ENCODE measurements around the gene COX14. TPM values are rescaled to one million over a fixed set of nuclear protein-coding genes. Genes with fewer than 3 reads are reported as not detected.

COX14 gene
- polyA plus RNA-seq, 1 donor (not counting 4 experiments of a cell fraction or from before 2014, with no cell fraction given), result 96.6 TPM

GRCh38 chr12:50065726-50066310 lies 46.2 kb upstream of the COX14 start:
- H3K4me2 ChIP-seq (ENCODE audit: control insufficient read depth, extremely low read depth, insufficient read depth, low read depth, low read length), result no peak overlapping the region
- H3K27ac ChIP-seq (ENCODE audit: control insufficient read depth, insufficient read depth, low read length), result no peak overlapping the region
- no peaks in the 10 kb centered on the region for H3K9me3 ChIP-seq (ENCODE audit: control insufficient read depth, low read depth, low read length)
- TF ChIP-seq EZH2 (IDR thresholded peaks at IDR 0.05; ENCODE audit: low read length) (no peak), CTCF (optimal IDR thresholded peaks at IDR 0.05 in 1 of 3, IDR thresholded peaks at IDR 0.05 in 1 of 3, conservative IDR thresholded peaks at IDR 0.05 in 1 of 3; ENCODE audit: extremely low read depth in 1 of 3, insufficient read depth in 2 of 3, low read length in 3 of 3) (no peak)
- H3K4me3 ChIP-seq (ENCODE audit: control insufficient read depth in 2 of 3, extremely low read depth in 1 of 3, insufficient read depth in 2 of 3, low read depth in 1 of 3, low read length in 3 of 3), result no peak overlapping the region
- FAIRE-seq (no peak), DNase-seq (ENCODE audit: low read depth, low spot score) (no peak)
- H2AFZ ChIP-seq (ENCODE audit: control insufficient read depth, low read length), result no peak overlapping the region
- H4K20me1 ChIP-seq (ENCODE audit: control insufficient read depth, extremely low read depth, insufficient read depth, low read length), result no peaks in the 10 kb centered on the region
- peaks cover 0 to 1% of the 10 kb centered on the region in 2 experiments for H3K36me3 ChIP-seq (ENCODE audit: control insufficient read depth in 2 of 2, extremely low read depth in 1 of 2, insufficient read depth in 2 of 2, low read length in 2 of 2)
- H3K9ac ChIP-seq (ENCODE audit: control insufficient read depth, extremely low read depth, insufficient read depth, low read length), result no peak overlapping the region
- H3K27me3 ChIP-seq (ENCODE audit: control insufficient read depth, extremely low read depth, insufficient read depth, low read length), result no peaks in the 10 kb centered on the region
- dilution Hi-C loops (cut with MboI; ENCODE audit: extremely low pct_ligation_motif_present, low sequenced_read_pairs), result loop anchor here (10.0 to 25.0 kb wide), 2 partner anchors 61 to 204 kb away; no protein-coding TSS in a partner anchor
- no peaks in the 10 kb centered on the region for H3K79me2 ChIP-seq (ENCODE audit: control insufficient read depth, insufficient read depth, low read length)
- H3K9me1 ChIP-seq (ENCODE audit: control insufficient read depth, extremely low read depth, insufficient read depth, low read length), result no peaks in the 10 kb centered on the region
- H3K4me1 ChIP-seq (ENCODE audit: control insufficient read depth, extremely low read depth, insufficient read depth, low read length), result peaks cover 11% of the 10 kb centered on the region

- no peak overlapping the region for H3K4me2 ChIP-seq (ENCODE audit: control insufficient read depth, extremely low read depth, insufficient read depth, low read depth, low read length)
- no peaks in the 10 kb centered on the region for H4K20me1 ChIP-seq (ENCODE audit: control insufficient read depth, extremely low read depth, insufficient read depth, low read length)
- peaks cover 0 to 1% of the 10 kb centered on the region in 2 experiments for H3K36me3 ChIP-seq (ENCODE audit: control insufficient read depth in 2 of 2, extremely low read depth in 1 of 2, insufficient read depth in 2 of 2, low read length in 2 of 2)
- H3K79me2 ChIP-seq (ENCODE audit: control insufficient read depth, insufficient read depth, low read length), result no peaks in the 10 kb centered on the region
- H3K27ac ChIP-seq (ENCODE audit: control insufficient read depth, insufficient read depth, low read length), result no peak overlapping the region
- no peak overlapping the region for H2AFZ ChIP-seq (ENCODE audit: control insufficient read depth, low read length)
- H3K4me1 ChIP-seq (ENCODE audit: control insufficient read depth, extremely low read depth, insufficient read depth, low read length), result peaks cover 12% of the 10 kb centered on the region
- FAIRE-seq (no peak), DNase-seq (ENCODE audit: low read depth, low spot score) (no peak)
- H3K9me3 ChIP-seq (ENCODE audit: control insufficient read depth, low read depth, low read length), result no peaks in the 10 kb centered on the region
- no peak overlapping the region for H3K9ac ChIP-seq (ENCODE audit: control insufficient read depth, extremely low read depth, insufficient read depth, low read length)
- no peaks in the 10 kb centered on the region for H3K9me1 ChIP-seq (ENCODE audit: control insufficient read depth, extremely low read depth, insufficient read depth, low read length)
- dilution Hi-C loops (cut with MboI; ENCODE audit: extremely low pct_ligation_motif_present, low sequenced_read_pairs), result loop anchor here (10.0 to 25.0 kb wide), 2 partner anchors 62 to 204 kb away; no protein-coding TSS in a partner anchor
- H3K4me3 ChIP-seq (ENCODE audit: control insufficient read depth in 2 of 3, extremely low read depth in 1 of 3, insufficient read depth in 2 of 3, low read depth in 1 of 3, low read length in 3 of 3), result no peak overlapping the region
- H3K27me3 ChIP-seq (ENCODE audit: control insufficient read depth, extremely low read depth, insufficient read depth, low read length), result no peaks in the 10 kb centered on the region
- TF ChIP-seq EZH2 (IDR thresholded peaks at IDR 0.05; ENCODE audit: low read length) (no peak), CTCF (optimal IDR thresholded peaks at IDR 0.05 in 1 of 3, IDR thresholded peaks at IDR 0.05 in 1 of 3, conservative IDR thresholded peaks at IDR 0.05 in 1 of 3; ENCODE audit: extremely low read depth in 1 of 3, insufficient read depth in 2 of 3, low read length in 3 of 3) (no peak)
Measured at GRCh38 chr12:50066402-50066801, 45.6 kb upstream of the COX14 start.
